Coronary artery (tissue), 2 donors: Measurements from ENCODE around the gene RAB28.

Experiments used
- DNase-seq: peaks from one replicate; pipeline ENCODE4 v3.0.0-alpha.2; 2017; ENCODE audit warnings: low spot score
- H3K27ac ChIP-seq, 2 donors: fragments of 200-600 bp; sonication (generic); one replicate each; pipeline ENCODE4 v1.5.1; 2016 to 2019
- H3K4me3 ChIP-seq: fragments of 200-600 bp; sonication (generic); 2 replicates; pipeline ENCODE4 v1.5.1; 2016; ENCODE audit warnings: mild to moderate bottlenecking, moderate library complexity
- TF ChIP-seq, protein P1 (sequence below): fragments of 200-600 bp; sonication (generic); IDR thresholded peaks from one replicate; pipeline ENCODE4 v1.5.1; 2019; ENCODE audit warnings: antibody characterized with exemption

The RAB28 gene

GRCh38 chr4:13484749-13485221, 645 bp upstream of the RAB28 start:
- no peak for DNase-seq
- TF ChIP-seq, protein P1, sequence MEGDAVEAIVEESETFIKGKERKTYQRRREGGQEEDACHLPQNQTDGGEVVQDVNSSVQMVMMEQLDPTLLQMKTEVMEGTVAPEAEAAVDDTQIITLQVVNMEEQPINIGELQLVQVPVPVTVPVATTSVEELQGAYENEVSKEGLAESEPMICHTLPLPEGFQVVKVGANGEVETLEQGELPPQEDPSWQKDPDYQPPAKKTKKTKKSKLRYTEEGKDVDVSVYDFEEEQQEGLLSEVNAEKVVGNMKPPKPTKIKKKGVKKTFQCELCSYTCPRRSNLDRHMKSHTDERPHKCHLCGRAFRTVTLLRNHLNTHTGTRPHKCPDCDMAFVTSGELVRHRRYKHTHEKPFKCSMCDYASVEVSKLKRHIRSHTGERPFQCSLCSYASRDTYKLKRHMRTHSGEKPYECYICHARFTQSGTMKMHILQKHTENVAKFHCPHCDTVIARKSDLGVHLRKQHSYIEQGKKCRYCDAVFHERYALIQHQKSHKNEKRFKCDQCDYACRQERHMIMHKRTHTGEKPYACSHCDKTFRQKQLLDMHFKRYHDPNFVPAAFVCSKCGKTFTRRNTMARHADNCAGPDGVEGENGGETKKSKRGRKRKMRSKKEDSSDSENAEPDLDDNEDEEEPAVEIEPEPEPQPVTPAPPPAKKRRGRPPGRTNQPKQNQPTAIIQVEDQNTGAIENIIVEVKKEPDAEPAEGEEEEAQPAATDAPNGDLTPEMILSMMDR: no peak
- Histone ChIP-seq H3K4me3 (peak overlapping the region; percentile 91), H3K27ac (peak overlapping the region; percentile 96 to 98)

- Histone ChIP-seq H3K27ac (peak overlapping the region; percentile 96 to 98), H3K4me3 (peak overlapping the region; percentile 91)
- TF ChIP-seq, protein P1: no peak
- DNase-seq: no peak
Measured at GRCh38 chr4:13483768-13484121, 395 bp downstream of the RAB28 start.

DNA sequence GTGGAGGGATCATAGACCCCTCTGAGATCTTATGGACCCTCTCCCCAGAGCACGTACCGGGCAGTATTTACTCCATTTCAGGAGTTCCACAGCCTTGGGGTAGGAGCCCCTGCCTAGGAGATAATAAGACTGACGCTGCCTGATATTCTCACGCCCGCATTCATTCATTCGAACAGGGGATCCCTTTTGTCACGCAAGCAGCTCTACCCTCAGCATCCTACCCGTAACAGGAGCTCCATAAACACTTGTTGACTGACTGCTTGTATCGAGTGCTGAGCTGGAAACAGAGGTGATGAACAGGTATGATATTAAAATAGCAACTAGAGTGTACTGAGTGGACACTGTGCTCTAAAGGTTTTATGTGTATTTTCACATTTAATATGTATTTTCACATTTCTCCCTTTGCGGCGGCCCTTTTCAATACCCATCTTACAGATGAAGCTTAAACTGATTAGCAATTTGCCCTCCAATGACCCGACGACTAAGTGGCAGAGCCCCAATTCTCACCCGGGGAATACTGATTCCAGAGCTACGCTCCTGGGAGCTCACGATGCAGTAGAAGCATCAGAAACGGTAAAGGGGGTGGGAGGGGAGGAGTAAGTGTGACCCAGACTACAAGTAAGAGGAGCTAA, 888 bp downstream of the RAB28 start:
- peak overlapping the region; percentile 96 to 98 for H3K27ac ChIP-seq
- peak overlapping the region; percentile 91 for H3K4me3 ChIP-seq
- DNase-seq: no peak
- TF ChIP-seq, protein P1: no peak

- TF ChIP-seq, protein P1: no peak
- Histone ChIP-seq H3K27ac (no peak overlapping the region), H3K4me3 (no peak overlapping the region)
- DNase-seq: no peak
Measured at GRCh38 chr4:13481569-13481968, 2.6 kb downstream of the RAB28 start.

GRCh38 chr4:13478707-13479106, 5.4 kb downstream of the RAB28 start:
- Histone ChIP-seq H3K27ac (no peak overlapping the region), H3K4me3 (no peak overlapping the region)
- TF ChIP-seq, protein P1: no peak
- DNase-seq: no peak

DNA sequence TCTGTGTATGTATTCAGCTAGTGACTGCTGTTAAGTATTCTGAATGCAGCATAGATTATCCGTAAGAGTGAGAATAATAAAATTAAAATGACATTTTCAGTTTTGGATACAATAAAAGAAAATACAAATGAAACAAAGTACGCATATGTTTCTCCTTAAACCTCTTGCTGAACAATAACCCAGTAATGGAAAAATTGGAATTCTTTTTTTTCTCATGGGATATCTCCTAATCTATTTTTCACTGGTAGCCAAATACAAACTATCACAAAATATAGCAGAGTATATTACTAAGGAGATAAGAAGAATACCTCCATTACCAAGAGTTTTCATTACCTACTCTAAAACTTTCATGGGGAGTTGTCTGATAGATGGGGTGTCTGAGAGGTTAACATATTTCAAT, 6.0 kb downstream of the RAB28 start:
- Histone ChIP-seq H3K27ac (no peak overlapping the region), H3K4me3 (no peak overlapping the region)
- TF ChIP-seq, protein P1: no peak
- no peak for DNase-seq

GRCh38 chr4:13476915-13477314, 7.2 kb downstream of the RAB28 start:
- no peak for DNase-seq
- TF ChIP-seq, protein P1: no peak
- Histone ChIP-seq H3K4me3 (no peak overlapping the region), H3K27ac (no peak overlapping the region)
